ENCODE data around the gene GASK1A.

The GASK1A gene

GRCh38 chr3:43087249-43087776 is 108.2 kb downstream of the GASK1A start:
- no peak for DNase-seq (ENCODE audit: low spot score)

- DNase-seq (ENCODE audit: low spot score), result no peak
Observed at GRCh38 chr3:43089081-43089480, 110.0 kb downstream of the GASK1A start.

- no peak for DNase-seq (ENCODE audit: low spot score)
Observed at GRCh38 chr3:43090238-43090637, 111.1 kb downstream of the GASK1A start.

- DNase-seq (ENCODE audit: low spot score), result no peak
Observed at GRCh38 chr3:43091481-43091880, 112.4 kb downstream of the GASK1A start.

GRCh38 chr3:43093006-43093405 is 113.9 kb downstream of the GASK1A start:
- no peak for DNase-seq (ENCODE audit: low spot score)

GRCh38 chr3:43093974-43094373 is 114.9 kb downstream of the GASK1A start:
- DNase-seq (ENCODE audit: low spot score), result no peak

GRCh38 chr3:43094381-43094780 is 115.3 kb downstream of the GASK1A start:
- no peak for DNase-seq (ENCODE audit: low spot score)

GRCh38 chr3:43094851-43095250 is 115.7 kb downstream of the GASK1A start:
- no peak for DNase-seq (ENCODE audit: low spot score)

- no peak for DNase-seq (ENCODE audit: low spot score)
Observed at GRCh38 chr3:43095370-43095769, 116.3 kb downstream of the GASK1A start.

GRCh38 chr3:43096761-43097160 is 117.7 kb downstream of the GASK1A start:
- DNase-seq (ENCODE audit: low spot score), result no peak

GRCh38 chr3:43097400-43098080 is 118.4 kb downstream of the GASK1A start:
- no peak for DNase-seq (ENCODE audit: low spot score)

- no peak for DNase-seq (ENCODE audit: low spot score)
Observed at GRCh38 chr3:43098761-43099160, 119.7 kb downstream of the GASK1A start.

GRCh38 chr3:43102773-43103480 is 123.8 kb downstream of the GASK1A start:
- no peak for DNase-seq (ENCODE audit: low spot score)

GRCh38 chr3:43104039-43104438 is 124.9 kb downstream of the GASK1A start:
- no peak for DNase-seq (ENCODE audit: low spot score)

GRCh38 chr3:43104660-43105595 is 125.8 kb downstream of the GASK1A start:
- DNase-seq (ENCODE audit: low spot score), result no peak

- peak; percentile 76 for DNase-seq (ENCODE audit: low spot score)
Observed at GRCh38 chr3:43105596-43106292, 126.6 kb downstream of the GASK1A start, which contains the start of gene POMGNT2. POMGNT2 (minus strand) TSS chr3:43106079; CDS start chr3:43081431, 24,648 bp downstream.

GRCh38 chr3:43106293-43106628 is 127.2 kb downstream of the GASK1A start:
- DNase-seq (ENCODE audit: low spot score), result no peak
